C1 segment of cervical spinal cord (tissue), 14 donors: ENCODE results near the gene MLXIPL.
A peak's percentile ranks its signal among the peaks of the same experiment; 100 is the strongest.
"Not testable (repeated sequence)": the region's sequence is repeated elsewhere in the genome, so short reads cannot be mapped to it uniquely, and the experiment has no call there.

Experiments
- DNase-seq, 14 donors: peaks; one replicate each; lab custom pipeline; 2025; lab: John Stamatoyannopoulos, UW

The MLXIPL gene

DNA sequence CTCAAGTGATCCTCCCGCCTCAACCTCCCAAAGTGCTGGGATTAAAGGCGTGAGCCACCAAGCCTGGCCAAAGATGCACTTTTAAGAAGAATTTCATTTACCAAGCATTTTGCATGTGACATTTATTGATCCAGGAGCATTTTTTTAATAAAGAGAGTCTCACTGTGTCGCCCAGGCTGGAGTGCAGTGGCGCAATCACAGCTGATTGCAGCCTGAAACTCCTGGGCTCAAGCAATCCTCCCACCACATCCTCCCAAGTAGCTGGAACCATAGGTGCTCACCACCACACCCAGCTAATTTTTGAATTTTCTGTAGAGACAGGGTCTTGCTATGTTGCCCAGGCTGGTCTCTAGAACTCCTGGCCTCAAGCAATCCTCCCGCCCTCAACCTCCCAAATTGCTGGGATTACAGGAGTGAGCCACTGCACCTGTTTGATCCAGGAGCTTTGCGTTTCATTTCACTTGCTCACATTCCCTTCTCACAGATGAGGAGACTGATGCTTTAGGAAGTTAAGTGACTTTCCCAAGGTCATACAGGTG, 41.6 kb downstream of the MLXIPL start:
- no peak for DNase-seq

DNA sequence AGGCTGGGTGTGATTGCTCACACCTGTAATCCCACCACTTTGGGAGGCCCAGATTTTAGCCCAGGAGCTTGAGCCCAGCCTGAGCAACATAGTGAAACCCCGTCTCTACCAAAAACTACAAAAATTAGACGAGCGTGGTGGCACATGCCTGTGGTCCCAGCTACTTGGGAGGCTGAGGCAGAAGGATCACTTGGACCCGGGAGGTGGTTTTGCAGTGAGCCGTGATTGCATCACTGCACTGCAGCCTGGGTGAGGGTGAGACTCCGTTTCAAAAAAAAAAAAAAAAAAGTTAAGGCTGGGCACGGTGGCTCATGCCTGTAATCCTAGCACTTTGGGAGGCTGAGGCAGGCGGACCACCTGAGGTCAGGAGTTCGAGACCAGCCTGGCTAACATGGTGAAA, 43.3 kb downstream of the MLXIPL start:
- DNase-seq: not testable (repeated sequence)

DNA sequence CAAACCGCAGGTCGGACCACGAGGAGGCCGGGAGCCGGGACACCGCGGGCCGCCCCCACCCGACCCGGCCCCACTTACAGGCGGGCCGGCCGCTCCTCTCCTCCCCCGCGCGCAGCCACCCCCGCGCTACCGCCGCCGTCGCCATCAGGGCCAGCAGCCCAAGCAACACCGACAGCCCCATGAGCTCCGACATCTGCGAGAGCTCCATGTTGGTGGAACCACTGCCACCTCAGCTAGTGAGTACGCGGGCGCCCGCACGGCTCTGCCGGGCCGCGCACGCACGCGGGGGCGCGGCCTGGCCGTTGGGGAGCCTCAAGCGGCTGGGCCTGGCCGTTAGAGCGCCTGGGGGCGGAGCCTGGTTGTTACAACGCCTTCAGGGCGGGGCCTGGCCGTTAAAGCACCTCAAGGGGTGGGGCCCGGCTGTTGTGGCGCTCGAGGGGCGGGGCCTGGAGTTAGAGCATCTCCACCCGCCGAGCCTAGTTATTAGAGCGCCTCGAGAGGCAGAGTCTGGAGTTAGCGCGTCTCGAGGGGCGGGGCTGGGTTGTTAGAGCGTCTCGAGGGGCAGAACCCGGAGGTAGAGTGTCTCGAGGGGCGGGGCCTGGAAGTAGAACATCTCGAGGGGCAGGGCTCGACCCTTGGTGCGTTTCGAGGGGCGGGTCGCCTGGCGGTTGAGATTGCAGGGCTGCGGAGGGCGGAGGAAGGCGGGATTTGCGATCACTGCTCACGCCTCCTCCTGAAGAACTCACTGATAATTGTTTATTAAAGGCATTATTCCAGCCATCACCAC, 45.8 kb downstream of the MLXIPL start, which contains the start of gene TBL2:
TSS of gene TBL2 (minus strand) at position 238 of the 787 bp plus-strand sequence. CDS start at position 208, 30 bp downstream.
- peak; percentile 34 to 98 (median 87) for DNase-seq

DNA sequence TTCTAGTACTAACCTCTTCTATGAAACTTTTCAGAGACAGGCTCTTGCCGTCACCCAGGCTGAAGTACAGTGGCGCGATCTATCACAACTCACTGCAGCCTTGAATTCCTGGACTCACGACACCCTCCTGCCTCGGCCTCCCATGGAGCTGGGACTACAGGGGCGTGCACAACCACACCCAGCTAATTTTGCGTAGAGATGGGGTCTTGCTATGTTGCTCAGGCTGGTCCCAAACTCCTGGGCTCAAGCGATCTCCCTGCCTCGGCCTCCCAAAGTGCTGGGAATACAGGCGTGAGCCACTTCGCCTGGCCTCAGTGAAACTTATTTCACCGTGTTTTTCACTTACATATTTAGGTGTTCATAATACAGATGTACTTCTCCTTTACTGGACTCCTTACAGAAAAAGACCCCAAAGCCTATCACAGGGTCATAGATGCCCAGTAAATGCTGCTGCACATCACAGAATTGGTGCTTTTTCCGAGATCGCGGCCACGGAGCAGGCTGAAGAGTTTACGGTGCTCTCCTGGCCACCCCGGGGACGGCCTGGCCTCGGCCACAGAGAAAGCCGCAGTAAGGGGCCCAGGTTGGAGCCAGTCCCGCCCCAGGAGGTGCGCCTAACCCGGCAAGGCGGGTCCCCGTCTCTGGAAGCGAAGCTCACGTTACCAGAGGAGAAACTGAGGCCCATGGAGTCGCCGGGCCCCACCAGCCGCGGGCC, 46.5 kb downstream of the MLXIPL start:
- DNase-seq: no peak

DNA sequence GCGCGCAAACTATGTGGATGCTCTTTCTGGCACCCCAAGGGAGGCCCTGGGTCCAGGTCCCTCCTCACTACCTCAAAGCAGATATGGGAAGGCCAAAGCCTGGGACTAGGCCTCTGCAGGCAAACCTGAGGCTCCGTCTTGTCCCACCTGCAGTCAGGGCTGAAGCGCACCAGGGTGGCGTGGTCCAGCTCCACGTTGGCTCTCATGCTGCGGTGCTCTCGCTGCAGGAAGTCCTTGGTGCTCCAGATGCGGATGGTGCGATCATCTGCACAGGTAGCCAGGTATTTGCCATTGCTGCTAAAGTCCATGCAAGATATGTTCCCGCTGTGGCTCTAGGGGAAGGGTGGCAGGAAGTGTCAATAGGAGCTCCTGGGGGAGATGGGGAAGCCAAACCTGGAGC, 50.5 kb downstream of the MLXIPL start:
- DNase-seq: no peak

GRCh38 chr7:73573276-73573675, 51.0 kb downstream of the MLXIPL start:
- DNase-seq: no peak

GRCh38 chr7:73572767-73573186, 51.5 kb downstream of the MLXIPL start:
- DNase-seq: no peak

GRCh38 chr7:73570977-73571376, 53.3 kb downstream of the MLXIPL start:
- DNase-seq: no peak

DNA sequence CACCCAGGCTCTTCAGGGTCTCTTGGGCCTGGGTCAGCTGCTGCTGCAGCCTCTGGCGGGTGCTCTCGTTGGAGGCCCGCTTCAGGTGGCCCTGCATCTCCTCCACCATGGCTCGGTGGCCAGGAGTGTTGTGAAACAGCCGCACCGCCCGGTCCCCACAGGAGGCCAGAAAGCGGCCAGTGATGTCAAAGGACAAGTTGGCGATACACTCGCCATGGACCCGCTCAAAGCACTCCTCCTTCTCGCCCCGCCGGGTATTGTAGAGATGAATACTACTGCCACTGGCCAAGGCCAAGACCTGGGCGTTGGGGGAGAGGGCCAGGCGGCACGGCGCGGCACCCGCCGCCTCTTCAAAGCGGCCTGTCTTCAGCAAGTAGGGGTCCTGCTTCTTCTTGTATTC, 53.8 kb downstream of the MLXIPL start:
- DNase-seq: no peak

GRCh38 chr7:73569042-73569608, 55.2 kb downstream of the MLXIPL start:
- DNase-seq: no peak

- no peak for DNase-seq
Measured at GRCh38 chr7:73567846-73568685, 56.3 kb downstream of the MLXIPL start.

GRCh38 chr7:73567140-73567539, 57.2 kb downstream of the MLXIPL start:
- no peak for DNase-seq

DNA sequence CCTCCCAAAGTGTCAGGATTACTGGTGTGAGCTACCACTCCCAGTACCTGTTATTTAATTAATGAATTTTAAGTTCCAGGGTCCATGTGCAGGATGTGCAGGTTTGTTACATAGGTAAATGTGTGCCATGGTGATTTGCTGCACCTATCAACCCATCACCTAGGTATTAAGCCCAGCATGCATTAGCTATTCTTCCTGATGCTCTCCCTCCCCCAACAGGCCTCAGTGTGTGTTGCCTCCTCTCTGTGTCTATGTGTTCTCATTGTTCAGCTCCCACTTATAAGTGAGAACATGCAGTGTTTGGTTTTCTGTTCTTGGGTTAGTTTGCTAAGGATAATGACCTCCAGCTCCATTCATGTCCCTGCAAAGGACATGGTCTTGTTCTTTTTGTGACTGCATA, 57.9 kb downstream of the MLXIPL start:
- DNase-seq: not testable (repeated sequence)

- DNase-seq: no peak
Measured at GRCh38 chr7:73565675-73566340, 58.5 kb downstream of the MLXIPL start.

GRCh38 chr7:73560109-73560835, 64.0 kb downstream of the MLXIPL start:
- peak in 1 of 14 donors; percentile 10 for DNase-seq

- peak in 13 of 14 donors; percentile 1 to 87 (median 72) for DNase-seq
Measured at GRCh38 chr7:73557397-73558257, 66.7 kb downstream of the MLXIPL start, which contains the start of gene BCL7B. Gene BCL7B, minus strand, starts transcription at chr7:73557690. Its CDS starts 112 bp downstream, at chr7:73557578.

DNA sequence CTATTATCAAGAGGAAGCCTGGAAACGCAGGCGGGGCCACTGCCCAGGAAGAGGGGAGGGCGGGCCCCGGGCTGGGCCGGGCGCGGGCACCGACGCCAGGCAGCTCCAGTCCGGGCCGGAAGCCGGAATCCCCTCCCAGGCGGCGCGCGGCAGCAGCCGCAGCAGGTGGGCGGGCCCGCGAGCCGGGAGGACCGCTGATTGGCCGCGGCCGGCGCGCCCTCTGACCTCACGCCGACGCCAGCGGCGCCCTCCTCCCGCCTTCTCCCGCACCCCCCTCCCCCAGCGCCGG, 67.3 kb downstream of the MLXIPL start:
- peak; percentile 52 to 94 (median 86) for DNase-seq

DNA sequence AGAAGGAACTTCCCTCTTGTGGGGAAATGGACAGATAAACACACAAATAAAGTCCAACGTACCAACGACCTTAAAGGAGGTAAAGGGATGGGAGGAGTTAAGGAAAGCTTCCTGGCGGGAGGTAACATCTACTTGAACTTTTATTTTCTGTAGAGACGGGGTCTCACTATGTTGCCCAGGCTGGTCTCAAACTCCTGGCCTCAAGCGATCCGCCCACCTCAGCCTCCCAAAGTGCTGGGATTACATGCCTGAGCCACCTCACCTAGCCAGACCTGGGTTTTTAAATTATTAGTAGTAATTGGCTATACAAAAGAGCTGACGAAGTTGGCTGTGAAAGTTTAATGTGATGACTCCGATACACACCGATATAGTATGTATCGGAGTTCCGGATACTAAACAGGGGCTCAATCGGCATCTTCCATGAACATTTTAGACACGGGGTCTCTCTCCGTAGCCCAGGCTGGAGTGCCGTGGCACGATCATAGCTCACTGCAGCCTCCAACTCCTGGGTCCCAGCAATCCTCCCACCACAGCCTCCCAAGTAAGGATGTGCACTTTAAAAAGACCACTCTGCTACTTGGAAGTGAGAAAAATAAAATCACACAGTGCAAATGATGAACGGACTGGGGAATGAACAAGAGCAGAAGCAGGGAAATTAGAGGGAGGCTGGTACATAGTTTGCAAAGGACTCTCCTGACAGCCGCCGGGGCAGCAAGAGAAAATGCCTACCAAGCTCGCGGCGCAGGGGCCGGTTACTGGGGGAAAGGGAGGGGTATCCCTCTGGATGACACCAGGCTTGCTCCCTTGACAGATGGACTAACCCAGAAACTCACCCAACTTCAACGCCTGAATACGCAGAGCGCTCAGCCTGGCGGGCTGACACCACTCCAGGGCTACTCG, 67.9 kb downstream of the MLXIPL start:
- DNase-seq: no peak
